Measurements from ENCODE around the gene PCDHA12. TPM values are rescaled to one million over a fixed set of nuclear protein-coding genes. Genes with fewer than 3 reads are reported as not detected.

The PCDHA12 gene
- total RNA-seq, 1 donor from 2014 or later: 16.0 TPM

- H3K4me1 ChIP-seq (ENCODE audit: insufficient read depth, low read length): no peaks in the 10 kb centered on the region
- H3K36me3 Mint-ChIP-seq (ENCODE audit: low read depth, unreplicated experiment): peaks cover 17% of the 10 kb centered on the region
- H3K4me3 ChIP-seq (ENCODE audit: insufficient read depth, low read depth, low read length): no peak within 1 kb of the TSS
- TF ChIP-seq EZH2 (IDR thresholded peaks at IDR 0.05; ENCODE audit: insufficient read depth, low read length): no peak
- TF ChIP-seq CTCF (IDR thresholded peaks at IDR 0.05; ENCODE audit: insufficient read depth, low read depth, low read length): no peak
- H2AFZ ChIP-seq (ENCODE audit: low read depth, low read length): no peak within 1 kb of the TSS
- peak within 1 kb of the TSS; percentile 88 for H3K4me3 Mint-ChIP-seq (ENCODE audit: unreplicated experiment)
- H3K9me3 Mint-ChIP-seq (ENCODE audit: unreplicated experiment): peaks cover 6% of the 10 kb centered on the region
- no peak for DNase-seq (ENCODE audit: low read depth)
- H3K27ac ChIP-seq (ENCODE audit: low read depth, low read length): no peak within 1 kb of the TSS
- no peaks in the 10 kb centered on the region for H3K27me3 ChIP-seq (ENCODE audit: insufficient read depth, low read length)
- H3K9me3 ChIP-seq (ENCODE audit: insufficient read depth, low read depth, low read length): peaks cover 19% of the 10 kb centered on the region
- no peaks in the 10 kb centered on the region for H3K27me3 Mint-ChIP-seq (ENCODE audit: low read depth, unreplicated experiment)
- H3K27ac Mint-ChIP-seq (ENCODE audit: unreplicated experiment): peak within 1 kb of the TSS; percentile 79
- no peaks in the 10 kb centered on the region for H3K79me2 ChIP-seq (ENCODE audit: insufficient read depth, low read length)
- H3K4me1 Mint-ChIP-seq (ENCODE audit: low read depth, unreplicated experiment): peaks cover 3% of the 10 kb centered on the region
- H4K20me1 ChIP-seq (ENCODE audit: insufficient read depth, low read length): no peaks in the 10 kb centered on the region
- no peak for FAIRE-seq
- no peaks in the 10 kb centered on the region for H3K36me3 ChIP-seq (ENCODE audit: insufficient read depth, low read length)
- H3K4me2 ChIP-seq (ENCODE audit: low read length): no peak within 1 kb of the TSS
- no peak within 1 kb of the TSS for H3K9ac ChIP-seq (ENCODE audit: low read length)
Measured at GRCh38 chr5:140855772-140856674, 19.1 kb upstream of the PCDHA12 start, which contains the start of gene PCDHA10. Gene PCDHA10 (plus strand): TSS chr5:140855897. CDS start chr5:140856049, 152 bp downstream.

GRCh38 chr5:140857177-140857986 is 17.7 kb upstream of the PCDHA12 start:
- H3K4me3 Mint-ChIP-seq (ENCODE audit: unreplicated experiment): peak overlapping the region; percentile 88
- Histone ChIP-seq H3K36me3 (ENCODE audit: insufficient read depth, low read length) (no peaks in the 10 kb centered on the region), H3K9me3 (ENCODE audit: insufficient read depth, low read depth, low read length) (peaks cover 29% of the 10 kb centered on the region), H2AFZ (ENCODE audit: low read depth, low read length) (no peak overlapping the region), H4K20me1 (ENCODE audit: insufficient read depth, low read length) (no peaks in the 10 kb centered on the region), H3K27me3 (ENCODE audit: insufficient read depth, low read length) (no peaks in the 10 kb centered on the region), H3K79me2 (ENCODE audit: insufficient read depth, low read length) (no peaks in the 10 kb centered on the region), H3K27ac (ENCODE audit: low read depth, low read length) (no peak overlapping the region), H3K4me3 (ENCODE audit: insufficient read depth, low read depth, low read length) (no peak overlapping the region), H3K4me2 (ENCODE audit: low read length) (no peak overlapping the region), H3K4me1 (ENCODE audit: insufficient read depth, low read length) (no peaks in the 10 kb centered on the region), H3K9ac (ENCODE audit: low read length) (no peak overlapping the region)
- TF ChIP-seq CTCF (IDR thresholded peaks at IDR 0.05; ENCODE audit: insufficient read depth, low read depth, low read length): no peak
- no peak for TF ChIP-seq EZH2 (IDR thresholded peaks at IDR 0.05; ENCODE audit: insufficient read depth, low read length)
- DNase-seq (ENCODE audit: low read depth): no peak
- H3K9me3 Mint-ChIP-seq (ENCODE audit: unreplicated experiment): peaks cover 17% of the 10 kb centered on the region
- H3K27me3 Mint-ChIP-seq (ENCODE audit: low read depth, unreplicated experiment): no peaks in the 10 kb centered on the region
- no peak for FAIRE-seq
- H3K27ac Mint-ChIP-seq (ENCODE audit: unreplicated experiment): no peak overlapping the region
- H3K36me3 Mint-ChIP-seq (ENCODE audit: low read depth, unreplicated experiment): peaks cover 31% of the 10 kb centered on the region
- H3K4me1 Mint-ChIP-seq (ENCODE audit: low read depth, unreplicated experiment): peaks cover 3% of the 10 kb centered on the region
